NCI-H2081 (cell line): ENCODE results near the gene ACRV1.
A peak's percentile ranks its signal among the peaks of the same experiment; 100 is the strongest.

Source experiments
- DNase-seq, 2 experiments: peaks; one replicate each; lab custom pipeline; 2025; lab: John Stamatoyannopoulos, UW

Gene ACRV1

DNA sequence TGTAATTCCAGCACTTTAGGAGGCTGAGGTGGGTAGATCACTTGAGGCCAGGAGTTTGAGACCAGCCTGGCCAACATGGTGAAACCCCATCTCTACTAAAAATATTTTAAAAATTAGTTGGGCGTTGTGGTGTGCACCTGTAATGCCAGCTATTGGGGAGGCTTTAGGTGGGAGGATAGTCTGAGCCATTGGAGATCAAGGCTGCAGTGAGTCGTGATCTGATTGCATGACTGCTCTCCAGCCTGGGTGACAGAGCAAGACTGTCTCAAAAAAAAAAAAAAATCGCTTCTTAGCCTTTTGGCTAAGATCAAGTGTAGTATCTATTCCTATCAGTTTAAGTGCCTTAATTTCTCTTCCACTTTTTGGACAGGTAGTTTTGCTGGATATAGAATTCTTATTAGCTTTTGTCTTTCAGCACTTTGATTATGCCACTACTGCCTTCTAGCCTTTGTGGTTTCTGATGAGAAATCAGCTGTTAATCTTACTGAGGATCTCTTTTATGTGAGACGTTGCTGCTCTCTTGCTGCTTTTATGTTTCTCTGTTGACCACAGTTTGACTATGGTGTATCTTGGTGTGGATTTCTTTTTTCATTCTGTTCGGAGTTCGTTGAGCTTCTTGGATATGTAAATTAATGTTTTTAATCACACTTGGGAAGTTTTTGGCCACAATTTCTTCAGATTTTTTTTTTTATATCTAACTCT, 31.0 kb downstream of the ACRV1 start:
- DNase-seq = no peak

DNA sequence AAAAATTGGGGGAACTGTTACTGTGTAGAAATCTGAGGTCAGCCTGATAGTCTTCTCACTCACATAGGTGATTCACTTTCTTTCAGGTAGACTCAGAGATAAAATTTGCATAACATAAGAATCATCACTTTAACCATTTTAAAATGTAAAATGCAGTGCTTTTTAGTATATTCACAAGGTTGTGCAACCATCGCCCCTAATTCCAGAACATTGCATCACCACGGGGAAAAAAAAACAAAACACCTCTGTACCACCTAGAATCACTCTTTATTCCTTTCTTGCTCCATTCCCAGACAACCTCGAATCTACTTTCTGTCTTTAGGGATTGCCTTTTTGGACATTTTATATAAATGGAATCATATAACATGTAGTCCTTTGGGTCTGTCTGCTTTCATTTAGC, 34.8 kb downstream of the ACRV1 start:
- DNase-seq = no peak

DNA sequence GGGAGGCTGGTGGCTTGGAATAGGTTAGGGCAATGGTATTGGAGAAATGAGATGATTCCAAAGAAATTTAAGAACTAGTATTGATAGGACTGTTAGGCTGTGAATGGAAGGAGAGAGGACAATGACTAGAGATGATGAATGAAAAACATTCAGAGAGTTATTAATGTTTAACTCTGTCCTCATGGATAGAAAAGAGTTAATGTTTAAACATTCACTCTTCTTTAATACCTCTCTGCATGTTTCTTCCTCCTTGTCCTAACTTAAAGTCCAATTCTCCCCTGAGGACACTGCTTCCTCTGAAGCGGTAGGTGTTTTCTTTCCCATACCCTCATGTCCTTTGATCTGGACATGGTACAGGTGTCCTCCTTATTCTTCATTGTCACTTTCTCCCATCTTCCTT, 42.3 kb downstream of the ACRV1 start:
- no peak for DNase-seq

- DNase-seq = no peak
Measured at GRCh38 chr11:125637840-125638239, 42.8 kb downstream of the ACRV1 start.

GRCh38 chr11:125627236-125627910, 53.3 kb downstream of the ACRV1 start:
- DNase-seq = no peak

DNA sequence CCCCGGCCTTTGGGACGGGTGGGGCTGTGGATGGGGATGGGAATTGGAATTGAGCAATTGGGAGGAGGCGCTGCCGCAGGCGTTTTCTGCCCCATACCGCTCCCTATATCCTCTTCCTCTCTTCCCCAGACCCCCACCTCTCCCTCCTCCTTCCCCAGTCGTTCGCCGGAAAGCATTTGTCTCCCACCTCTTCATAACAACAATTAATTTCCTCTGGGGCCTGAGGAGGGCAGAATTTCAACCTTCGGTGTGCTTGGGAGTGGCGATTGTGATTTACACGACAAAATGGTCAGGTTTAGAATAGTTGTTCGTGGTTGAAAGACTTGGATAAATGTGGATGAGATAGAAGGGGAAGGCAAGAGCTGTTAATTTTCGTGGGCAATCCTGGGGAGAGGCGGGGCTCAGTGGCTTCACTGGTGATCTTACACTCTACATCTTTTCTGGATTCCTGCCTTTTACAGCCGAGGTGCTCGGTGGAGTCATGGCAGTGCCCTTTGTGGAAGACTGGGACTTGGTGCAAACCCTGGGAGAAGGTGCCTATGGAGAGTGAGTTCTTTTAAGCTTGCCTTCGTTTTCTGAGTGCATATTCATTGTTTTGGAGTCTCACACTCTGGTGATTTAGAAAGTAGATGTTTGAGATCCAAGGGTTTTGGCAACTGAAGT, 54.2 kb downstream of the ACRV1 start:
- peak; percentile 83 to 86 for DNase-seq

- peak; percentile 90 to 93 for DNase-seq
Measured at GRCh38 chr11:125625630-125626287, 54.9 kb downstream of the ACRV1 start.

GRCh38 chr11:125625225-125625629, 55.4 kb downstream of the ACRV1 start:
- DNase-seq = no peak

- DNase-seq = no peak
Measured at GRCh38 chr11:125624756-125625213, 55.9 kb downstream of the ACRV1 start, which contains the start of gene CHEK1. Gene CHEK1 (plus strand): TSS chr11:125625163. CDS start chr11:125626769, 1,606 bp downstream.

- DNase-seq = no peak
Measured at GRCh38 chr11:125623064-125623463, 57.6 kb downstream of the ACRV1 start.

GRCh38 chr11:125621995-125622394, 58.7 kb downstream of the ACRV1 start:
- DNase-seq = no peak
